ENCODE results near the gene WLS.
"Not testable (repeated sequence)": the region's sequence is repeated elsewhere in the genome, so short reads cannot be mapped to it uniquely, and the experiment has no call there.

The WLS gene

GRCh38 chr1:68161672-68162071 lies 70.7 kb downstream of the WLS start:
- not testable (repeated sequence) for H3K27me3 ChIP-seq (ENCODE audit: control insufficient read depth in 5 of 5, insufficient read depth in 4 of 5, low read length in 5 of 5); H3K27ac ChIP-seq (ENCODE audit: low read depth, low read length); H3K9ac ChIP-seq (ENCODE audit: low read length in 5 of 5); H3K9me3 ChIP-seq (ENCODE audit: control insufficient read depth in 5 of 5, low read length in 5 of 5); H3K4me3 ChIP-seq (ENCODE audit: low read depth in 1 of 5, low read length in 5 of 5); H3K4me1 ChIP-seq (ENCODE audit: control insufficient read depth in 5 of 5, insufficient read depth in 5 of 5, low read length in 5 of 5)
- peaks cover 5 to 30% (median 16%) of the 10 kb centered on the region in 5 donors for H3K36me3 ChIP-seq (ENCODE audit: control insufficient read depth in 5 of 5, insufficient read depth in 5 of 5, low read length in 5 of 5)

- H3K9ac ChIP-seq (ENCODE audit: low read length in 5 of 5); H3K4me3 ChIP-seq (ENCODE audit: low read depth in 1 of 5, low read length in 5 of 5); H3K27me3 ChIP-seq (ENCODE audit: control insufficient read depth in 5 of 5, insufficient read depth in 4 of 5, low read length in 5 of 5); H3K27ac ChIP-seq (ENCODE audit: low read depth, low read length); H3K9me3 ChIP-seq (ENCODE audit: control insufficient read depth in 5 of 5, low read length in 5 of 5); H3K4me1 ChIP-seq (ENCODE audit: control insufficient read depth in 5 of 5, insufficient read depth in 5 of 5, low read length in 5 of 5): not testable (repeated sequence)
- H3K36me3 ChIP-seq (ENCODE audit: control insufficient read depth in 5 of 5, insufficient read depth in 5 of 5, low read length in 5 of 5): peaks cover 5 to 31% (median 19%) of the 10 kb centered on the region in 5 donors
Observed at GRCh38 chr1:68160935-68161334, 71.4 kb downstream of the WLS start.

GRCh38 chr1:68160021-68160420 lies 72.3 kb downstream of the WLS start:
- Histone ChIP-seq H3K4me1 (ENCODE audit: control insufficient read depth in 5 of 5, insufficient read depth in 5 of 5, low read length in 5 of 5) (no peaks in the 10 kb centered on the region), H3K9me3 (ENCODE audit: control insufficient read depth in 5 of 5, low read length in 5 of 5) (no peaks in the 10 kb centered on the region), H3K9ac (ENCODE audit: low read length in 5 of 5) (no peak overlapping the region), H3K27me3 (ENCODE audit: control insufficient read depth in 5 of 5, insufficient read depth in 4 of 5, low read length in 5 of 5) (no peaks in the 10 kb centered on the region), H3K27ac (ENCODE audit: low read depth, low read length) (no peak overlapping the region), H3K4me3 (ENCODE audit: low read depth in 1 of 5, low read length in 5 of 5) (no peak overlapping the region), H3K36me3 (ENCODE audit: control insufficient read depth in 5 of 5, insufficient read depth in 5 of 5, low read length in 5 of 5) (peaks cover 6 to 32% (median 19%) of the 10 kb centered on the region in 5 donors)

GRCh38 chr1:68158837-68159236 lies 73.5 kb downstream of the WLS start:
- Histone ChIP-seq H3K4me3 (ENCODE audit: low read depth in 1 of 5, low read length in 5 of 5) (no peak overlapping the region), H3K9me3 (ENCODE audit: control insufficient read depth in 5 of 5, low read length in 5 of 5) (no peaks in the 10 kb centered on the region), H3K27ac (ENCODE audit: low read depth, low read length) (no peak overlapping the region), H3K9ac (ENCODE audit: low read length in 5 of 5) (no peak overlapping the region), H3K4me1 (ENCODE audit: control insufficient read depth in 5 of 5, insufficient read depth in 5 of 5, low read length in 5 of 5) (no peaks in the 10 kb centered on the region), H3K36me3 (ENCODE audit: control insufficient read depth in 5 of 5, insufficient read depth in 5 of 5, low read length in 5 of 5) (peaks cover 11 to 36% (median 19%) of the 10 kb centered on the region in 5 donors), H3K27me3 (ENCODE audit: control insufficient read depth in 5 of 5, insufficient read depth in 4 of 5, low read length in 5 of 5) (no peaks in the 10 kb centered on the region)

GRCh38 chr1:68157416-68157815 lies 74.9 kb downstream of the WLS start:
- no peak overlapping the region for H3K27ac ChIP-seq (ENCODE audit: low read depth, low read length)
- no peaks in the 10 kb centered on the region for H3K4me1 ChIP-seq (ENCODE audit: control insufficient read depth in 5 of 5, insufficient read depth in 5 of 5, low read length in 5 of 5)
- H3K36me3 ChIP-seq (ENCODE audit: control insufficient read depth in 5 of 5, insufficient read depth in 5 of 5, low read length in 5 of 5): peaks cover 15 to 43% (median 31%) of the 10 kb centered on the region in 5 donors
- H3K27me3 ChIP-seq (ENCODE audit: control insufficient read depth in 5 of 5, insufficient read depth in 4 of 5, low read length in 5 of 5): no peaks in the 10 kb centered on the region
- H3K4me3 ChIP-seq (ENCODE audit: low read depth in 1 of 5, low read length in 5 of 5): no peak overlapping the region
- no peaks in the 10 kb centered on the region for H3K9me3 ChIP-seq (ENCODE audit: control insufficient read depth in 5 of 5, low read length in 5 of 5)
- H3K9ac ChIP-seq (ENCODE audit: low read length in 5 of 5): no peak overlapping the region

- H3K27me3 ChIP-seq (ENCODE audit: control insufficient read depth in 5 of 5, insufficient read depth in 4 of 5, low read length in 5 of 5): no peaks in the 10 kb centered on the region
- H3K9ac ChIP-seq (ENCODE audit: low read length in 5 of 5): no peak overlapping the region
- H3K36me3 ChIP-seq (ENCODE audit: control insufficient read depth in 5 of 5, insufficient read depth in 5 of 5, low read length in 5 of 5): peaks cover 26 to 69% (median 64%) of the 10 kb centered on the region in 5 donors
- no peak overlapping the region for H3K4me3 ChIP-seq (ENCODE audit: low read depth in 1 of 5, low read length in 5 of 5)
- no peaks in the 10 kb centered on the region for H3K4me1 ChIP-seq (ENCODE audit: control insufficient read depth in 5 of 5, insufficient read depth in 5 of 5, low read length in 5 of 5)
- H3K27ac ChIP-seq (ENCODE audit: low read depth, low read length): no peak overlapping the region
- no peaks in the 10 kb centered on the region for H3K9me3 ChIP-seq (ENCODE audit: control insufficient read depth in 5 of 5, low read length in 5 of 5)
Observed at GRCh38 chr1:68151690-68152089, 80.6 kb downstream of the WLS start.

- Histone ChIP-seq H3K27me3 (ENCODE audit: control insufficient read depth in 5 of 5, insufficient read depth in 4 of 5, low read length in 5 of 5) (no peaks in the 10 kb centered on the region), H3K36me3 (ENCODE audit: control insufficient read depth in 5 of 5, insufficient read depth in 5 of 5, low read length in 5 of 5) (peaks cover 29 to 84% (median 62%) of the 10 kb centered on the region in 5 donors), H3K4me3 (ENCODE audit: low read depth in 1 of 5, low read length in 5 of 5) (no peak overlapping the region), H3K9ac (ENCODE audit: low read length in 5 of 5) (no peak overlapping the region), H3K27ac (ENCODE audit: low read depth, low read length) (no peak overlapping the region), H3K4me1 (ENCODE audit: control insufficient read depth in 5 of 5, insufficient read depth in 5 of 5, low read length in 5 of 5) (no peaks in the 10 kb centered on the region), H3K9me3 (ENCODE audit: control insufficient read depth in 5 of 5, low read length in 5 of 5) (no peaks in the 10 kb centered on the region)
Observed at GRCh38 chr1:68149907-68150306, 82.4 kb downstream of the WLS start.

- no peaks in the 10 kb centered on the region for H3K9me3 ChIP-seq (ENCODE audit: control insufficient read depth in 5 of 5, low read length in 5 of 5)
- no peaks in the 10 kb centered on the region for H3K4me1 ChIP-seq (ENCODE audit: control insufficient read depth in 5 of 5, insufficient read depth in 5 of 5, low read length in 5 of 5)
- no peak overlapping the region for H3K27ac ChIP-seq (ENCODE audit: low read depth, low read length)
- peaks cover 29 to 86% (median 62%) of the 10 kb centered on the region in 5 donors for H3K36me3 ChIP-seq (ENCODE audit: control insufficient read depth in 5 of 5, insufficient read depth in 5 of 5, low read length in 5 of 5)
- H3K9ac ChIP-seq (ENCODE audit: low read length in 5 of 5): no peak overlapping the region
- no peak overlapping the region for H3K4me3 ChIP-seq (ENCODE audit: low read depth in 1 of 5, low read length in 5 of 5)
- H3K27me3 ChIP-seq (ENCODE audit: control insufficient read depth in 5 of 5, insufficient read depth in 4 of 5, low read length in 5 of 5): no peaks in the 10 kb centered on the region
Observed at GRCh38 chr1:68149110-68149798, 83.1 kb downstream of the WLS start.

- Histone ChIP-seq H3K4me1 (ENCODE audit: control insufficient read depth in 5 of 5, insufficient read depth in 5 of 5, low read length in 5 of 5) (no peaks in the 10 kb centered on the region), H3K27ac (ENCODE audit: low read depth, low read length) (no peak overlapping the region), H3K36me3 (ENCODE audit: control insufficient read depth in 5 of 5, insufficient read depth in 5 of 5, low read length in 5 of 5) (peaks cover 26 to 83% (median 64%) of the 10 kb centered on the region in 5 donors)
Observed at GRCh38 chr1:68148631-68149030, 83.7 kb downstream of the WLS start.

GRCh38 chr1:68147534-68148171 lies 84.7 kb downstream of the WLS start:
- Histone ChIP-seq H3K9ac (ENCODE audit: low read length in 5 of 5) (no peak overlapping the region), H3K4me3 (ENCODE audit: low read depth in 1 of 5, low read length in 5 of 5) (no peak overlapping the region), H3K4me1 (ENCODE audit: control insufficient read depth in 5 of 5, insufficient read depth in 5 of 5, low read length in 5 of 5) (no peaks in the 10 kb centered on the region), H3K36me3 (ENCODE audit: control insufficient read depth in 5 of 5, insufficient read depth in 5 of 5, low read length in 5 of 5) (peaks cover 26 to 81% (median 56%) of the 10 kb centered on the region in 5 donors), H3K27ac (ENCODE audit: low read depth, low read length) (no peak overlapping the region), H3K27me3 (ENCODE audit: control insufficient read depth in 5 of 5, insufficient read depth in 4 of 5, low read length in 5 of 5) (no peaks in the 10 kb centered on the region), H3K9me3 (ENCODE audit: control insufficient read depth in 5 of 5, low read length in 5 of 5) (no peaks in the 10 kb centered on the region)

More at GRCh38 chr1:68148631-68149030, 83.7 kb downstream of the WLS start:
- no peaks in the 10 kb centered on the region for H3K9me3 ChIP-seq (ENCODE audit: control insufficient read depth in 5 of 5, low read length in 5 of 5)
- no peaks in the 10 kb centered on the region for H3K27me3 ChIP-seq (ENCODE audit: control insufficient read depth in 5 of 5, insufficient read depth in 4 of 5, low read length in 5 of 5)
- no peak overlapping the region for H3K4me3 ChIP-seq (ENCODE audit: low read depth in 1 of 5, low read length in 5 of 5)
- no peak overlapping the region for H3K9ac ChIP-seq (ENCODE audit: low read length in 5 of 5)

Measured in subcutaneous abdominal adipose tissue (tissue), 5 donors.